HG03025 (cell line): ENCODE results near the gene TBC1D9.
"Not testable (repeated sequence)": the region's sequence is repeated elsewhere in the genome, so short reads cannot be mapped to it uniquely, and the experiment has no call there.

Source experiments
- ATAC-seq: cut with Tn5 transposase; IDR thresholded peaks from one replicate; pipeline ENCODE4 v1.9.1; 2021; ENCODE audit warnings: mild to moderate bottlenecking, moderate library complexity; ENCODE audit not compliant: unreplicated experiment, low FRiP score

Gene TBC1D9

GRCh38 chr4:140756319-140757231 lies at the start of gene TBC1D9:
Gene TBC1D9 (minus strand): TSS chr4:140756385. CDS start chr4:140756045, 340 bp downstream.
- peak; percentile 51 for ATAC-seq

GRCh38 chr4:140805293-140805692 lies 49.1 kb upstream of the TBC1D9 start:
- no peak for ATAC-seq

- ATAC-seq, result no peak
Measured at GRCh38 chr4:140802591-140802990, 46.4 kb upstream of the TBC1D9 start.

- no peak for ATAC-seq
Measured at GRCh38 chr4:140800666-140801065, 44.5 kb upstream of the TBC1D9 start.

DNA sequence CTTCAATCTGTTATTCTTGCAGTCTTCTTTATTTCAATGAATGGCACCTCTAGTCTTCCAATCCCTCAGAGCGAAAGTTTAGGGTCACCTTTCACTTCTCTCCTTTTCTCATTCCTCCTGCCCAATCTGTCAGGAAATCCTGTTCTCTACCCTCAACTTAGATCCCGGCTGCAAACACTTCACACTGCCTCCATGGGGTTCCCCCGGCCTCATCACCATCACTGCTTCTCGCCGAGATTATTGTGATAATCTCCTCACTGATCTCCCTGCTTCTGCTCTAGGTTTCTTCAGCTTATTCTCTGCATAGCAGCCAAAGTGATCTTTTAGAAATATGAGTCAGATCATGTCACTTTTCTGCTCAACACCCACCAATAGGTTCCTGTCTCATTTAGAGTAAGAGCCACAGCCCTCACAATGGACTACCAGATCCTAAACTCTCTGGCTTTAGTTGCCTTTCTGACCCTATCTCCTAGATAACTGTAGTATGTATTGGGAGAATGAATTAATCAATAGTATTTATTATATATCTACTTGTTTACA lies 43.6 kb upstream of the TBC1D9 start:
- no peak for ATAC-seq

DNA sequence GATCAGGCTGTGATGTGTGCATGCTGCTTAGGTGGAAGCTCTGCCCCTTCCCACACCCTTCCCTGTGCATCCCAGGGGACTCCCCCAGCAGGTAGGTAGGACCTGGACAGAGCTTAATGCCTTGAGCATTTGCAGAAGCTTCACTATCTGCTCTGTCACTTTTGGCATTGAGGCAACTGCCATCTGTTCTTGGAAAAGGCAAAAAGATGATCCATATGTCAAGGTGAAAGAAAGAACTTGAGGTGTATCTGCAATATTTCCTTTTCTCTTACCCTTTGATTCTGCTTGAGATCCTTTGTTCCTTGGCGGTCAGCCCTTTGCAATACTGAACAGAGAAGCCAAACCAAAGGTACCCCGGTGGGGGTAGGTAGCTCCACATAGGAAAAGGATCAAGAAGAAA lies 37.1 kb upstream of the TBC1D9 start:
- no peak for ATAC-seq

- peak; percentile 91 for ATAC-seq
Measured at GRCh38 chr4:140790765-140791164, 34.6 kb upstream of the TBC1D9 start.

- no peak for ATAC-seq
Measured at GRCh38 chr4:140790171-140790570, 34.0 kb upstream of the TBC1D9 start.

- no peak for ATAC-seq
Measured at GRCh38 chr4:140789759-140790158, 33.6 kb upstream of the TBC1D9 start.

DNA sequence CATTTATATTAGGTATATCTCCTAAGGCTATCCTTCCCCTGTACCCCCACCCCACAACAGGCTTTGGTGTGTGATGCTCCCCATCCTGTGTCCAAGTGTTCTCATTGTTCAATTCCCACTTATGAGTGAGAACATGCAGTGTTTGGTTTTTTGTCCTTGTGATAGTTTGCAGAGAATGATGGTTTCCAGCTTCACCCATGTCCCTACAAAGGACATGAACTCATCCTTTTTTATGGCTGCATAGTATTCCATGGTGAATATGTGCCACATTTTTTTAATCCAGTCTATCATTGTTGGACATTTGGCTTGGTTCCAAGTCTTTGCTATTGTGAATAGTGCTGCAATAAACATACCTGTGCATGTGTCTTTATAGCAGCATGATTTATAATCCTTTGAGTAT lies 26.6 kb upstream of the TBC1D9 start:
- ATAC-seq, result not testable (repeated sequence)

- no peak for ATAC-seq
Measured at GRCh38 chr4:140781596-140781995, 25.4 kb upstream of the TBC1D9 start.

DNA sequence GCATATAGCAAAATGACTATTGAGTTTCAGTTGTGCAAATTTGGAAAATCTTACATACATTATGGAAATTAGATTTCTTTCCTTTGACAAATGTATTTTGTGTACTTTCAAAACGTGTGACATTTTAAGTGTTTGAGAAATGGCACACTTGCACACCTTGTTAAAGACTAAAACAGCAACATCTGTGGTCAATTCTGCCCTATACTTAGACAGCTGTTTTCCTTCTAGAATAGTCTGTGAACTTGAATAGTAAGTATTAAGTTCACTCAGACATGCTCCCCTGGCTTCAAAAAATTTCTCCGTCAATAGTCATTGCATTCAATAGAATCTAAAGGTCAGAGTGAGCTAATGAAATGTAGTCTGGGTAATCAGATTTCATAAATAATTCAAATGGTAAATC lies 21.7 kb upstream of the TBC1D9 start:
- peak; percentile 87 for ATAC-seq

GRCh38 chr4:140777386-140777785 lies 21.2 kb upstream of the TBC1D9 start:
- no peak for ATAC-seq

GRCh38 chr4:140776556-140776955 lies 20.4 kb upstream of the TBC1D9 start:
- ATAC-seq, result no peak

- no peak for ATAC-seq
Measured at GRCh38 chr4:140774956-140775355, 18.8 kb upstream of the TBC1D9 start.

DNA sequence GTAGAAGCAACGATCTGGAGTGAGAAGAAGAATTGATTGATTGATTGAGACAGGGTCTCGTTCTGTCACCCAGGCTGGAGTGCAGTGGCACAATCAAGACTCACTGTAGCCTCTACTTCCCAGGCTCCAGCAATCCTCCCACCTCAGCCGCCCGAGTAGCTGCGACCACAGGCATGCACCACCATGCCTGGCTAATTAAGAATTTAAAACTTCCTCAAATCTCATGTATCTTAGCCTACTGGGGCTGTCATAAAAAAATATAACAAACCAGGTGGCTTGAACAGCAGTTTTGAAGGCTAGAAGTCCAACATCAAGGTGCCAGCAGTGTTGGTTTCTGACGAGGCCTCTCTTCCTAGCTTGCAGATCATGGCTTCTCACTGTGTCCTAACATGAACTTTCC lies 18.3 kb upstream of the TBC1D9 start:
- no peak for ATAC-seq

DNA sequence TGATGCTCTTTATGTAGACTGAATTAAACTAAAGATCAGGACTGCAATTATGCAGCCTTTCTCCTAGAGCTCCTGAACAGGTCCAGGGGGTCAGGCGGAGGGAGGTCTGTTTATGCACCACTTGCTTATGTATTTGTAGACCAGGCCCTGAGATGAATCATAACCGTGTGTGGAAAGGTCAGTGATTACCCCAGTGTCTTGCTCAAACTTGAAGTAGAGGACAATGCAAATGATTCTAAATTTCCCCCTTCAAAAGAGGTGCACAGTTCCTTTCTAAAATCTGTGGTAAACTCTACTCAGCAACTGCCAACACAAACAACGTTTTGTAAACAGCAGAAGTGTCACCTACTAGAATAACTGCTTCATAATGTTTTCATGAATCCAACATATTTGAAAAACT lies 13.0 kb upstream of the TBC1D9 start:
- no peak for ATAC-seq

- no peak for ATAC-seq
Measured at GRCh38 chr4:140764785-140765392, 8.7 kb upstream of the TBC1D9 start.

- ATAC-seq, result no peak
Measured at GRCh38 chr4:140762202-140762601, 6.0 kb upstream of the TBC1D9 start.

DNA sequence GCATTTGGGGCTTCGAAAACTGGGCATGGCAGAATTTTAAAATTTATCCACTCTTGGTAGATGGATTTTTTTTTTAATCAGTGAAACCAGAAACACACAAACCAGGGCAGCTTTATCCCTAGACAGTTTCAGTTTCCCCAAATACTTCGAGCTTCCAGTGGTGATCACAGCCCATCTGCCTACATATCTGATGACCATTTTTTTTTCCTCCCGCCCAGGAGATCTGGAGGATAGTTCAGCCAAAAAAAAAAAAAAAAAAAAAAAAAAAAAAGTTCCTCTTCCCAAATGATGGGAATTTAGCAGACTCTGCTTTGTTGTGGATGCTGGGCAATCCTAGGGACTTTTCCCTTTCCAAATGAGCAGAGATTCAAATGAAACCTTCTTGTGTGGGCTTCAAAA lies 1.0 kb upstream of the TBC1D9 start:
- no peak for ATAC-seq

DNA sequence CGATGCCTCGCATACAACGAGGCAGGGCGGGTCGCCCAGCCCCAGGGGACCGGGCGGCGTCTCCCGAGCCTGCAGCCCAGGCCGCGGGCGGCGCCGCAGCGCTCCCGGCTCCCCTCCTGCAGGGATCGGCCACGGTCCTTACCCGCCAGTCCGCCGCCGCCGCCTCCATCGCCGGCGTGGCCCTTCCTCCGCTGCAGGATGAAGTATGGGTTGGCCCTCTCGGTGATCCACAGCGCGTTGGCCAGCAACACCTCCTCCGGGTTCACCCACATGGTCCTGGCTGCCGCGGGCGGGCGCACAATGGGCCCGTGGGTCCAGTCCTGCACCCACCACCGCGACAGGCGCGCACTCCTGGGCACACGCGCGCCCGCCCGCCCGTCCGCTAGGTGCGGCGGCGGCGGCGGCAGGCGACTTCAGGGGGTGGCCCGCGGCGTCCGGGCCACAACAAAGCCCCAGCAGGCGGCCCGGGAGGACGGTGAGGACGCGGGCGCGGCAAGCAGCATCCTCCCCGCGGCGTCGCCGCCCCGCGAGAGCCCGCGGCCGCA lies 339 bp downstream of the TBC1D9 start:
- peak; percentile 50 for ATAC-seq
